Cardiac muscle cell (in vitro differentiated cells and primary cell): ENCODE results near the gene BBS9. TPM values are rescaled to one million over a fixed set of nuclear protein-coding genes. Genes with fewer than 3 reads are reported as not detected.

Experiments
- DNase-seq, 2 donors: peaks; one replicate each; pipeline versions ENCODE4 v3.0.0 to v3.0.0-alpha.2; 2010 to 2017; ENCODE audit warnings: low read depth in 1 of 2, low spot score in 1 of 2
- H3K27ac ChIP-seq: fragments of 200-600 bp; sonication (generic); 2 replicates; pipeline ENCODE4 v1.5.1; 2016
- H3K27me3 ChIP-seq: fragments of 200-600 bp; sonication (generic); 2 replicates; pipeline ENCODE4 v1.6.0; 2016; ENCODE audit warnings: control low read depth
- H3K36me3 ChIP-seq: fragments of 200-600 bp; sonication (generic); 2 replicates; pipeline ENCODE4 v1.5.1; 2016; ENCODE audit warnings: control low read depth
- H3K4me1 ChIP-seq: fragments of 200-600 bp; sonication (generic); 2 replicates; pipeline ENCODE4 v1.8.1; 2017; ENCODE audit warnings: low read depth, mild to moderate bottlenecking, mixed run types
- H3K4me3 ChIP-seq: fragments of 200-600 bp; sonication (generic); 2 replicates; pipeline ENCODE4 v1.5.1; 2016; ENCODE audit warnings: mild to moderate bottlenecking
- H3K9me3 ChIP-seq: fragments of 200-600 bp; sonication (generic); 2 replicates; pipeline ENCODE4 v1.5.1; 2017; ENCODE audit warnings: low read depth, mild to moderate bottlenecking, control low read depth
- CTCF ChIP-seq: IDR thresholded peaks from 2 replicates; pipeline ENCODE4 v1.5.1; 2012; ENCODE audit warnings: low read depth, mild to moderate bottlenecking, low read length
- polyA plus RNA-seq: library from polyadenylated mRNA; unstranded; fragments of >200 nt; fragmentation: Nextera tagmentation; extraction: Ambion mirVana; gene quantifications from 2 replicates; pipeline ENCODE4 v1.2.1, GENCODE V29; 2016
- total RNA-seq: library from RNA; depleted of rRNA; stranded (reverse); fragments of >200 nt; gene quantifications from 2 replicates; pipeline ENCODE4 v1.2.3, GENCODE V29; 2016

BBS9 gene
- total and polyA plus RNA-seq, 2 experiments from 2014 or later = 9.8 to 13.2 TPM

- no peak overlapping the region for H3K27ac ChIP-seq
- H3K36me3 ChIP-seq = no peaks in the 10 kb centered on the region
- H3K9me3 ChIP-seq = no peaks in the 10 kb centered on the region
- H3K4me3 ChIP-seq = no peak overlapping the region
- no peak for DNase-seq
- peaks cover 28% of the 10 kb centered on the region for H3K4me1 ChIP-seq
- H3K27me3 ChIP-seq = no peaks in the 10 kb centered on the region
- TF ChIP-seq CTCF = no peak
Measured at GRCh38 chr7:33531888-33532287, 402.5 kb downstream of the BBS9 start.

DNA sequence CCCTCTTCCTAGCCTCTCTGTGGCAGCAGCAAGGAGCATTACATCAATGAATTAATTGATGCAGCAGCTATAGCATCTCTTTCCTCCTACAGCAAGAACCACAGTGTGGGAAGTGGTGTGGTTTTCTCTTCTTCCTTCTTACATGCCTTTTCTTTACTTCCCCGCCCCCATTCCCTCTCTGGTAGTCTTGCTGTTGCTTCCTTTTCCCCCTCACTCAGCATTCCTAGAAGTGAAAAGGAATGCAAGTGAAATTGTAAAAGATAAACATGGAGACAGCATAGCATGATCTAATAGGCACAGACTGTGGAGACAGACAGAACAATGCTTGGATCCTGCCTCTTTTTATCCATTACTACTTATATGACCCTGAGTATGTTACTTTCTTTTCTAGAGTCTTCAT is 405.5 kb downstream of the BBS9 start:
- H3K36me3 ChIP-seq = no peaks in the 10 kb centered on the region
- no peaks in the 10 kb centered on the region for H3K27me3 ChIP-seq
- H3K4me3 ChIP-seq = no peak overlapping the region
- H3K4me1 ChIP-seq = peaks cover 19% of the 10 kb centered on the region
- H3K27ac ChIP-seq = peak overlapping the region; percentile 67
- DNase-seq = peak; percentile 21 to 68
- no peak for TF ChIP-seq CTCF
- peaks cover 3% of the 10 kb centered on the region for H3K9me3 ChIP-seq

GRCh38 chr7:33535989-33536388 is 406.6 kb downstream of the BBS9 start:
- Histone ChIP-seq H3K9me3 (peaks cover 3% of the 10 kb centered on the region), H3K36me3 (no peaks in the 10 kb centered on the region), H3K4me1 (peaks cover 19% of the 10 kb centered on the region), H3K27ac (no peak overlapping the region), H3K27me3 (no peaks in the 10 kb centered on the region), H3K4me3 (no peak overlapping the region)
- no peak for TF ChIP-seq CTCF
- DNase-seq = no peak

DNA sequence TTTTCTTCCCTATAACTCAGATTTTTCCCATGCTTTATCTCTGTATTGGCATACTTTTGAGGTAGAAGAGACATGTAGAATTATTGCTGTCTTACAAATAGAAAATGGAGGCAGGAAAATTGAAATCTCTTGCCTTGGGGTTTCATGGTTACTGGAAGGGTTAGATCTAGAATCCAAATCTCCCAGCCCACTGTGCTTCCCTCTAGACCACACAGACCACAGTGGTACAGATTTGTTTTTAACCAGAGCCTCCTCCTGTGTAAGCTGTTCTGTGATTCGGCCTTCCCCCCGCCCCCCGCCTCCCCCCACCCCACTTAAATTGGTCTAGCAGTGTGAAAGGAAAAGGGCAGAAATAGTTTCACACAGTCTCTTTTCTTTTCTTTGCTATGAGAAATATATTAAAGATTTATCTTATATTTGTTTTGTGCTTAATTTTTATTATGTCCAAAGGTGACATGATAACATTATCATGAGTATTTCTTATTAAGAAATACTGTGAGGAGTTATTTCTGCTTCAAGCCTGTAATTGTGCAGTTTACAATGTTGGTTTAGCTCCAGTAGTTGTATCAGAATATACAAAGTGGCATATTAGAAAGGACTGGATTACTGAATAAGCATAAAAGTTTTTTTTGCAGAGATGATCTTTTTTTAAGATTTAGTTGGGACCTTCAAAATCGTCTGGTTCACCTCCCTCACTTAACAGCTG is 407.2 kb downstream of the BBS9 start:
- Histone ChIP-seq H3K4me1 (peaks cover 19% of the 10 kb centered on the region), H3K9me3 (peaks cover 3% of the 10 kb centered on the region), H3K27ac (peak overlapping the region; percentile 41), H3K27me3 (no peaks in the 10 kb centered on the region), H3K4me3 (no peak overlapping the region), H3K36me3 (no peaks in the 10 kb centered on the region)
- DNase-seq = no peak
- no peak for TF ChIP-seq CTCF

- peaks cover 19% of the 10 kb centered on the region for H3K4me1 ChIP-seq
- H3K27me3 ChIP-seq = no peaks in the 10 kb centered on the region
- peaks cover 3% of the 10 kb centered on the region for H3K9me3 ChIP-seq
- H3K4me3 ChIP-seq = no peak overlapping the region
- TF ChIP-seq CTCF = no peak
- peak overlapping the region; percentile 41 for H3K27ac ChIP-seq
- no peaks in the 10 kb centered on the region for H3K36me3 ChIP-seq
- no peak for DNase-seq
Measured at GRCh38 chr7:33537104-33537477, 407.7 kb downstream of the BBS9 start.
